Measurements from ENCODE around the gene ATAD2B.
"Not testable (repeated sequence)": the region's sequence is repeated elsewhere in the genome, so short reads cannot be mapped to it uniquely, and the experiment has no call there.

Gene ATAD2B

GRCh38 chr2:23926750-23927571 lies at the start of gene ATAD2B:
Gene ATAD2B (minus strand): TSS chr2:23927123. CDS start chr2:23926770, 353 bp downstream.
- DNase-seq = peak; percentile 83 to 93

DNA sequence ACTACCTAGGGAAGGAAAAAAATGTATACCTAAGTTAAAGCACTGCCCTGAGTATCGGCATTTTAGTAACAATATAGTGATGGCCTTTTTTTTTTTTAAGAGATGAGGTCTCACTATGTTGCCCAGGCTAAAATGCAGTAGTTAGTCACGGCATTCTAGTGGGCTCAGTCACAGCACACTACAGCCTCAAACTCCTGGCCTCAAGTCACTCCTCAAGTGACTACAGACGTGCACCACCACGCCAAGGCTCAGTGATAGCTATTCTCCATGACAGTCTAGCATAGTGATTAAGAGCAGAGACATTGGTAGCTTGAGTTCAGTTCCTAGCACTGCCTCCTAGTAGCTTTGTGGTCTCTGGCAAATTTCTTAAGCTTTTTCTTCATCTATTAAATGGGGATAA lies 40.9 kb upstream of the ATAD2B start:
- DNase-seq = no peak

DNA sequence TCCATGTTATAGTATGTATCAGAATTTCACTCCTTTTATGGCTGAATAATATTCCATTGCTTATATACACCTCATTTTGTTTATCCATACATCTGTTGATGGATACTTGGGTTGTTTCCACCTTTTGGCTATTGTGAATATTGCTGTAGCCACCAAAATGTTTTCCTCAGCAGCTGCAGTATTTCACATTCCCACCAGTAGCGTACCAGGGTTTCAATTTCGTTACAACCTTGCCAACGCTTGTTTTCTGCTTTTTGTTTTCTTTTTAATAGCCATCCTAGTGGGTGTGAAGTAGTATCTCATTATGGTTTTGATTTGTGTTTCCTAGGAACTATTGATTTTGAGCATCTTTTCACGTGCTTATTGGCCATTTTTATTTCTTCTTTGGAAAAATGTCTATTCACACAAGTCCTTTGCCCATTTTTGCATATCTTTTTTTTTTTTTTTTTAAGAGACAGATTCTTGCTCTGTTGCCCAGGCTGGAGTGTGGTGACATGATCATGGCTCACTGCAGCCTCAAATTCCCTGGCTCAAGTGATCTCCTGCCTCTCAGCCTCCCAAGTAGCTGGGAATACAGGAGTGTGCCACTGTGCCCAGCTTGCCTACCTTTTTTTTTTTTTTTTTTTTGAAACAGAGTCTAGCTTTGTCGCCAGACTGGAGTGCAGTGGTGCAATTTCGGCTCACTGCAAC lies 27.5 kb upstream of the ATAD2B start:
- DNase-seq = no peak

GRCh38 chr2:23953625-23954024 lies 26.7 kb upstream of the ATAD2B start:
- DNase-seq = no peak

- not testable (repeated sequence) for DNase-seq
These were observed 25.6 kb upstream of the ATAD2B start for GRCh38 chr2:23952558-23952957.

DNA sequence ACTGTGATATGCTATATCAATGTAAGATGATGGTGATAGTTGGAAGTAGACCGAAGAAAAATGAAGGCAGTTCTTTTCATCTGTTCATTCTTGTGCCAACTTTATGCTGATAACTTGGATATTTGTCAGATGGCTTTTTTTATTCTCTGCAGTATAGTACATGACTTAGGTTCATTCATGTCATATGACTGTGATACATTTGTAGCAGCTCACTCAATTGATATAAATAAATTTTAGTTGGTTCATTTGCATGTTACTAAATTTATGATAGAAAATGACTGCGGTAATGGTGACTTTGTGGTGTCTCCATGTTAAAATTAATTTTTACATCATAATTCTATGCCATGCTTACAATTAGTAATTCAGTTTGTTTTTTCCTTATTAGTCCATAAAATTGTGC lies 20.4 kb upstream of the ATAD2B start:
- no peak for DNase-seq

DNA sequence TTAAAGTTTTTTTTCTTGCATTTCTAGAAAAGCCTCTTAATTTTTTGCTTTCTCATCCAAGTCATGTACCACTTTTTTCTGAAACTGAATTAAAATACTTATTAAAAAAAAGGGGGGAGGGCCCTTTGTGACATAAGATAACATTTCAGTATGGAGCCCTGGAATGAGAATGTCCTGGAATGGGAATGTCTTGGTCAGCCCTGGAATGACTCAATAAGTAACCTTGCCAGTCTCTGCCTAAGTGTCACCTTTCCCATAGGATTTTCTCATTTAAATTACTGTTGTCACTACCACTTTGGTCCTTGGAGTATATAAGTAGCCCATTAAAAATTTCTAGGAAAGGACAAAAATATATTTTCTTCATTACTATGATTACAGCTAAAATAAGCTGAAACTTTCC lies 18.1 kb upstream of the ATAD2B start:
- no peak for DNase-seq

DNA sequence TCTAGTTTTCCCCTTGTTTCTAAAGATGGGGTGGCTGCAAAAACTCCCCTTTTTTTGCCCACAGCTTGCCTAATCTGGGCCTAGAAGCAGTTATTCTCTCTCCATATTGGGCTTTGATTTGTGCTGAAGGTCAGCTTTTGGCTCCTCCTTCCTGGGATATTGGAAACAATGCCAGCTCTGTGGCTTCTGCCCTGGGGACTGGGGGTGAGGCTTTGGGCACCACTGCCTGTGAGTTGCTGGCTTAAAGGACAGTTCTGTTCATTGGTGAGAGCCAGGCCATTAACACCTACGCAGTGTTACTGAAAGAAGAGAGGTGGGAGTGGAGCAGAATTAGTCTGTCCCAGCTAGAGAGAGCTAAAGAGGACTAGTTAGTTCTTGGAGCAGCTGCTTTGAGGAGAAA lies 17.6 kb upstream of the ATAD2B start:
- no peak for DNase-seq

DNA sequence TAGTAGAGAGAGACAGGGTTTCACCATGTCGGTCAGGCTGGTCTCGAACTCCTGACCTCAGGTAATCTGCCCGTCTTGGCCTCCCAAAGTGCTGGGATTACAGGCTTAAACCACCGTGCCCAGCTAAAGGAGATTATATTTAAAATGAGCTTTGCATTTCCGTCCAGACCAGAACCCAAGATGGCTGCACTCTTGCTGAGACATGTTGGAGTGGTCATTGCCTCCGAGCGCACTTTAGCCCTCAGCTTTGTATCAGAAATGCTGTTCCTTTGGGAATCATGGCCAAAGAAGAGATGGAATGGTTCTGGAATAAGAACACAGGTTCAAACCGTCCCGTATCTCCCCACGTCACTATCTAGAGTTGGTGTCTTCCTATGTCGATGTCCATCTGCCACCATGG lies 16.7 kb upstream of the ATAD2B start:
- DNase-seq = no peak

- no peak for DNase-seq
These were observed 14.7 kb upstream of the ATAD2B start for GRCh38 chr2:23941644-23942043.

DNA sequence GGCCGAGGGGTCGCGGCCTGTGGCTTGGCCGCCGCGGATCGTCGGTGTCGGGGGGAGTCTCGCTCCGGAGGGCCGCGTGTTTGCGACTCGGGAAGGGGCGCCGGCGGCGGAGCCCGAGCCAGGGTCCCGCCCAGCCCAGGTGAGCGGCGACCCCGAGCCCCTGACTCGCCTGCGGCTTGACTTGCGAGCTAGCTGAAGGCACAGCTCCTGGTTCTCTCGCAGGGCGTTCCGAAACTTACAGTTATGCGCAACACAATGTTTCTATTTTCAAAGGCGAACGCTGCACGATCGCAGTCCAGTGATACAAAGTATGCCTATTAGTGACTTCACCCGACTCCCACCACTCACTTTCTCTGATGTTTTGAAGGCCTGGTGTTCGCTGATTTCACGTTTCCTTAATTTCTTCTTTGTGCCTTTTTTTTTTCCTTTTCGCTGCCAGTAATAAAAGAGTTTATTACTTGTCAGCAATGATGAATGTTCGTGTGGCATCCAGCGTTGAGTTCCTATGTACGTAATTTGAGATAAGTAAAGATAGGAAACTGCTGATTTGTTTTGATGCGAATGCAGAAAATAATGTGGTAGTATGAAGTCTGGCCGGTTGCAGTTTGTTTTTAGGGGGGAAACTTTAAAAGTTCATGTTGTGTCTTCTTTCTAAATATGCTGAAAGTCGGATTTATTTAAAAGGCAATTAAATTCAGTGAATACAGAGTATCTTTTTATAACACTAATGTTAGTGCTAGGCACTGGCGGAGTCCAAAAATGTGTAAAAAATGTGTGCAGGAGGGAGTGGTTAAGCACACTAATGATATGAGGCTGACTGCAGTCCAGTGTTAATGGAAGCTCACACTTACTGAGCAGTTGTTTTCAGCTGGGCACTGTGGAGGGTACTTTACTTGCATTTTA lies 14.0 kb upstream of the ATAD2B start:
- DNase-seq = no peak

GRCh38 chr2:23939987-23940717 lies 13.2 kb upstream of the ATAD2B start, which contains the start of gene UBXN2A:
Gene UBXN2A (plus strand): TSS chr2:23940463. CDS start chr2:23958315, 17,852 bp downstream.
- peak; percentile 29 to 55 for DNase-seq

GRCh38 chr2:23934259-23934658 lies 7.3 kb upstream of the ATAD2B start:
- DNase-seq = no peak

GRCh38 chr2:23926290-23926749 lies 603 bp downstream of the ATAD2B start:
- DNase-seq = no peak

DNA sequence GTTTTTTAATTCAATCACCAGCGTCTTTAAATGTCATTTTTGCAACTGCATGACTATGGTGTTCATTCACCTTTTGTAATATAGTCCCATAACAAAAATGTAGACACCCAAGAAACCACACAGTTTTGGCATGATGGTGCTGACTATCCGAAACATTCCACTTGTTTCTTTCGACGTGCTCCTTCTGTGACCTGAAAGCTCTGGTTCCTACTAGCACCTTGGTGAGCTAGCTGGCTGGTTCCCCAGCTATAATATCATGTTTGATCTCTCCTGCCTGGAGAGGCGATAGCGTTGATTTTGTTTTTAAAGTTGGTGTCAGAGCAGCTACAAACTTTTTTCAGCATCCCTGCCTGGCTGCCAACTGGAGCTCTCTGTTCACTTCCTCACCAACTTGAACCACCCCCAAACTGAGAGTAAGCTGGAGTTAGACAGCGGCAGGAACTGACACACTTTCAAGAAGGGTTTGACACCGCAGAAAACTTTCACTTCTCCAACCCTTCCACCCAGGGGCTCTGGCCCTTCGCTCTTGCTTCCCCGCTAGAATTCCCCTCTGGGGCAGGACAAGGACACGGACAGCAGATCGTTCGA lies 1.1 kb downstream of the ATAD2B start:
- DNase-seq = peak; percentile 57 to 88

- DNase-seq = no peak
These were observed 2.1 kb downstream of the ATAD2B start for GRCh38 chr2:23924589-23925359.

DNA sequence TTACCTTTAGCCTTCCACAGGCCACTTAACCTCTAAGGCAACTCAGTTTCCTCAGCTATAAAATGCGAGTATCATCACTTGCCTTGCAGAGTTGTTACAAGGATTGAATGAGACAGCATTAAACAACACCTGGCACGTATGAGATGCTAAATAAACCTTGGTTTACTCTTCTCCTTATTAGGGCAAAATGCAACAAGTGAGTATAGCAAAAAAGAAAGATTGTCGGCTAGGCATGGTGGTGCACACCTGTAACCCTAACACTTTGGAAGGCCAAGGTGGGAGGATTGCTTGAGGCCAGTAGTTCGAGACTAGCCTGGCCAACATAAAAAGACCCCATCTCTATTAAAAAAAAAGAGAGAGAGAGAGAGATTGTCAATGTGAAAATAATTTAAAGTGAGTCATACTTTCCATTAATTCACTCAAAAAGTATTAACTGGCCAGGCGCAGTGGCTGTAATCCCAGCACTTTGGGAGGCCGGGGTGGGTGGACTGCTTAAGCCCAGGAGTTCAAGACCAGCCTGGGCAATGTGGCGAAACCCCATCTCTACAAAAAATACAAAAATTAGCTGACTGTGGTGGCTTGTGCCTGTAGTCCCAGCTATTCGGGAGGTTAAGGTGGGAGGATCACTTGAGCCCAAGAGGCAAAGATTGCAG lies 8.0 kb downstream of the ATAD2B start:
- no peak for DNase-seq

DNA sequence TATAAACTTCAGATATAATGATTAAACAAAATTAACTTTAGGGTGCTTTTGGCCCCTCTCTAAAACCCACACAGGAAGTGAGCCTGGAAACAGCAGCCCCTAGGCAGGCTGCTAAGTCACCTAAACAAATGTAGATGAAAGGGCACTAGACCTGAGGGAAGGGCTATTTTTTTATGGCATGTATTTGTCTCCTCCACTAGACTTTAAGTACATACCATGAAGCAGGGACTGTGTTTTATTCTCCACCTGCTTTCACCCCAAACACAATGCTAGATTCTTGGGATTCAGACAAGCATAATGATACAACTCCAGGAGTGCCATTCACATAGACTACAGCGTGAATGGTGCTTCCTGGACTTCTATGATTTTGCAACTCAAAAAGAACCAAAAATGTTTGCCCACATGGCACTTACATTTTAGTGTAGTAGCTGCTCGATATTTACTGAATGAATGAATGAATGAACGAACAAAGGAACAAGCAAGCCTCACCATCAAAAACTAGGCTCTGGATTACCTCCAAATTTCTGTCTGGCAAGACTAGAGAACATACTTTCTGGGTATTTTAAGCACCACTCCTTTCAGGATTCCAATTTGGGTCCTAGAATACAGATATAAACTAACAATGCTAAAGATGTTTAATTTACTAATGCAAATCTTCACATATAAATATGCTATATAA lies 10.1 kb downstream of the ATAD2B start:
- DNase-seq = peak in 1 of 2 donors; percentile 20

GRCh38 chr2:23915327-23915726 lies 11.6 kb downstream of the ATAD2B start:
- no peak for DNase-seq

DNA sequence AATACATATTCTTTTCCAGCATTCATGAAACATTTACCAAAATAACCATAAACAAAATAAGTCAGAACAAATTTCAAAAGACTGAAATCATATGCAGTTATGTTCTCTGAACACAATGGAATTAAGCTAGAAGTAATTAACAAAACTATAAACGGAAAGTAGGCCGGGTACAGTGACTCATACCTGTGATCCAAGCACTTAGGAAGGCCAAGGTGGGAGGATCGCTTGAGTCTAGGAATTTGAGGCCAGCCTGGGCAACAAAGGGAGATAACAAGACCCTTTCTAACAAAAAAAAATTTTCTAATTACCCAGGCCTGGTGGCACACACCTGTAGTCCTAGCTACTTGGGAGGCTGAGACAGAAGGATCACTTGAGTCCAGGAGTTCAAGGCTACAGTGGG lies 14.9 kb downstream of the ATAD2B start:
- DNase-seq = no peak

All from bone marrow (tissue), 2 donors.